ENCODE data around the gene RGL1.

- TF ChIP-seq REST (IDR thresholded peaks at IDR 0.05; ENCODE audit: low read depth) (no peak), CTCF (IDR thresholded peaks at IDR 0.05 in 2 of 3, conservative IDR thresholded peaks at IDR 0.05 in 1 of 3; ENCODE audit: borderline replicate concordance in 1 of 3, insufficient read depth in 1 of 3, low read depth in 2 of 3, low read length in 2 of 3) (no peak)
These were observed 47.9 kb upstream of the RGL1 start for GRCh38 chr1:183757061-183757460.
